Mesenchymal stem cell (in vitro differentiated cells and primary cell): Measurements from ENCODE around the gene MET.

Experiments used
- DNase-seq: peaks from one replicate; pipeline ENCODE4 v3.0.0-alpha.2; 2013
- H2AFZ ChIP-seq: one replicate; pipeline ENCODE4 v1.6.1; 2013; ENCODE audit warnings: low read depth, mild to moderate bottlenecking, control low read depth, inconsistent platforms, low read length, moderate library complexity
- H2AK5ac ChIP-seq: 2 replicates; pipeline ENCODE4 v1.6.1; 2013; ENCODE audit warnings: low read length, moderate library complexity, mild to moderate bottlenecking, inconsistent platforms; ENCODE audit not compliant: severe bottlenecking
- H2BK120ac ChIP-seq: one replicate; pipeline ENCODE4 v1.6.1; 2013; ENCODE audit warnings: low read depth, mild to moderate bottlenecking, inconsistent platforms, low read length, moderate library complexity
- H2BK12ac ChIP-seq, 2 experiments: one replicate each; pipeline ENCODE4 v1.6.1; 2013; ENCODE audit warnings: inconsistent platforms in 2 of 2, low read length in 2 of 2, mild to moderate bottlenecking in 2 of 2, moderate library complexity in 2 of 2, control low read depth in 1 of 2
- H2BK15ac ChIP-seq: one replicate; pipeline ENCODE4 v1.6.1; 2013; ENCODE audit warnings: mild to moderate bottlenecking, low read depth, inconsistent platforms; ENCODE audit not compliant: poor library complexity, severe bottlenecking
- H2BK5ac ChIP-seq: 2 replicates; pipeline ENCODE4 v1.6.1; 2013; ENCODE audit warnings: low read depth, mild to moderate bottlenecking, low read length, control low read depth, inconsistent platforms; ENCODE audit not compliant: poor library complexity, severe bottlenecking
- H3K14ac ChIP-seq, 2 experiments: one replicate each; pipeline ENCODE4 v1.6.1; 2013; ENCODE audit warnings: inconsistent platforms in 2 of 2, low read length in 2 of 2, control low read depth in 1 of 2, mild to moderate bottlenecking in 1 of 2, moderate library complexity in 1 of 2
- H3K18ac ChIP-seq, 2 experiments: one replicate each; pipeline ENCODE4 v1.6.1; 2013; ENCODE audit warnings: inconsistent platforms in 2 of 2, low read length in 2 of 2, control low read depth in 1 of 2, low read depth in 1 of 2, mild to moderate bottlenecking in 1 of 2
- H3K23ac ChIP-seq, 2 experiments: one replicate each; pipeline ENCODE4 v1.6.1; 2013; ENCODE audit warnings: inconsistent platforms in 2 of 2, low read length in 2 of 2, mild to moderate bottlenecking in 2 of 2, moderate library complexity in 2 of 2, control low read depth in 1 of 2
- H3K27ac ChIP-seq: 2 replicates; pipeline ENCODE4 v1.5.1; 2013; ENCODE audit warnings: mild to moderate bottlenecking, moderate library complexity, low read length, control low read depth, inconsistent platforms; ENCODE audit not compliant: poor library complexity, severe bottlenecking
- H3K27me3 ChIP-seq, 2 experiments: 2 replicates each; pipeline versions ENCODE4 v1.6.1 to v1.7.0; 2013; ENCODE audit warnings: low read length in 2 of 2, mild to moderate bottlenecking in 2 of 2, moderate library complexity in 2 of 2, control low read depth in 1 of 2, inconsistent platforms in 1 of 2; ENCODE audit not compliant: control insufficient read depth in 1 of 2, insufficient read depth in 1 of 2
- H3K36me3 ChIP-seq, 2 experiments: 2 replicates each; pipeline versions ENCODE4 v1.6.1 to v1.7.0; 2013; ENCODE audit warnings: low read length in 2 of 2, control low read depth in 1 of 2, inconsistent platforms in 1 of 2, low read depth in 1 of 2, mild to moderate bottlenecking in 1 of 2; ENCODE audit not compliant: insufficient read depth in 2 of 2, control insufficient read depth in 1 of 2
- H3K4ac ChIP-seq, 2 experiments: one replicate each; pipeline ENCODE4 v1.6.1; 2013; ENCODE audit warnings: inconsistent platforms in 2 of 2, low read length in 2 of 2, mild to moderate bottlenecking in 2 of 2, moderate library complexity in 2 of 2, control low read depth in 1 of 2, low read depth in 1 of 2
- H3K4me1 ChIP-seq: 2 replicates; pipeline ENCODE4 v1.6.1; 2013; ENCODE audit warnings: low read depth, low read length, control low read depth; ENCODE audit not compliant: control insufficient read depth, insufficient read depth
- H3K4me2 ChIP-seq: 2 replicates; pipeline ENCODE4 v1.6.1; 2013; ENCODE audit warnings: low read length, mild to moderate bottlenecking, inconsistent platforms; ENCODE audit not compliant: poor library complexity, severe bottlenecking
- H3K4me3 ChIP-seq, 2 experiments: 2 replicates each; pipeline versions ENCODE4 v1.5.1 to v1.7.0; 2013; ENCODE audit warnings: low read length in 2 of 2, mild to moderate bottlenecking in 2 of 2, control low read depth in 1 of 2, low read depth in 1 of 2; ENCODE audit not compliant: insufficient read depth in 1 of 2
- H3K79me1 ChIP-seq: replicated peaks from 2 replicates; pipeline ENCODE4 v1.6.1; 2013; ENCODE audit warnings: mild to moderate bottlenecking, control low read depth, low read length, inconsistent platforms; ENCODE audit not compliant: poor library complexity, severe bottlenecking
- H3K9ac ChIP-seq: 2 replicates; pipeline ENCODE4 v1.7.0; 2013; ENCODE audit warnings: mild to moderate bottlenecking, low read length, moderate library complexity
- H3K9me3 ChIP-seq: 2 replicates; pipeline ENCODE4 v1.7.0; 2013; ENCODE audit warnings: mild to moderate bottlenecking, low read length; ENCODE audit not compliant: control insufficient read depth
- H4K8ac ChIP-seq: one replicate; pipeline ENCODE4 v1.6.1; 2013; ENCODE audit warnings: inconsistent platforms, mild to moderate bottlenecking, low read length, moderate library complexity
- H4K91ac ChIP-seq: one replicate; pipeline ENCODE4 v1.6.1; 2013; ENCODE audit warnings: mild to moderate bottlenecking, low read length, inconsistent platforms
- WGBS: methylation state at CpG from one replicate; pipeline ENCODE4 v1.1.7; 2013; ENCODE audit warnings: mixed read lengths; 5-methylcytosine and 5-hydroxymethylcytosine counted together

Gene MET

GRCh38 chr7:116783666-116784318 is 111.8 kb downstream of the MET start:
- Histone ChIP-seq H2BK12ac (no peak overlapping the region), H3K23ac (no peak overlapping the region), H4K8ac (no peak overlapping the region), H2BK5ac (no peak overlapping the region), H3K14ac (no peak overlapping the region), H3K4me3 (no peak overlapping the region), H3K9me3 (no peaks in the 10 kb centered on the region), H3K27ac (peak overlapping the region; percentile 9), H3K4me1 (peaks cover 17% of the 10 kb centered on the region), H3K4ac (no peak overlapping the region), H4K91ac (no peak overlapping the region), H3K79me1 (peaks cover 30% of the 10 kb centered on the region), H3K9ac (no peak overlapping the region), H3K27me3 (no peaks in the 10 kb centered on the region), H2BK120ac (no peak overlapping the region), H2AFZ (no peak overlapping the region), H3K4me2 (no peak overlapping the region), H3K36me3 (peaks cover 28 to 34% of the 10 kb centered on the region in 2 experiments), H3K18ac (no peak overlapping the region), H2AK5ac (peak overlapping the region; percentile 14), H2BK15ac (no peak overlapping the region)
- WGBS, result 97% methylated on average over 4 of the region's 4 CpGs
- DNase-seq, result no peak

GRCh38 chr7:116784647-116785046 is 112.7 kb downstream of the MET start:
- Histone ChIP-seq H3K14ac (no peak overlapping the region), H3K27me3 (no peaks in the 10 kb centered on the region), H4K8ac (no peak overlapping the region), H2BK12ac (no peak overlapping the region), H3K9ac (no peak overlapping the region), H3K79me1 (peaks cover 28% of the 10 kb centered on the region), H3K4me1 (peaks cover 17% of the 10 kb centered on the region), H2AK5ac (no peak overlapping the region), H3K4me3 (no peak overlapping the region), H3K4ac (no peak overlapping the region), H3K18ac (no peak overlapping the region), H2BK5ac (no peak overlapping the region), H3K36me3 (peaks cover 23 to 27% of the 10 kb centered on the region in 2 experiments), H2BK120ac (no peak overlapping the region), H3K27ac (no peak overlapping the region), H3K23ac (no peak overlapping the region), H2BK15ac (no peak overlapping the region), H3K9me3 (no peaks in the 10 kb centered on the region), H3K4me2 (no peak overlapping the region), H4K91ac (no peak overlapping the region), H2AFZ (no peak overlapping the region)
- 92% methylated on average over 6 of the region's 6 CpGs for WGBS
- DNase-seq, result no peak

DNA sequence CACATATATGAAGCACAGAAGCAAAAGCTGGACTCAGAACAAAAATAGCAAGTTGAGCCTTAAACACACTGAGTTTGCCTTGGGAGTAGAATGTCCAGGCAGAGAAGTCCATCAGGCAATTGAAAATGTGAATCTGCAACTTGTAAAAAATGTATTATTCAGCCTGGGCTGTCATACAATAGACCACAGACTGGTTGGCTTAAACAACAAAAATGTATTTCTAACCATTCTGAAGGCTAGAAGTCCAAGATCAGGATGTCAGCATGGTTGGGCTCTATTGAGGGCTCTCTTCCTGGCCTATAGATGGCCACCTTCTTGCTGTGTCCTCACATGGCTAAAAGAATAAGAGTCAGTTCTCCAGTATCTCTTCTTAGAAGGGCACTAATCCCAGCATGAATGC is 113.8 kb downstream of the MET start:
- no peak overlapping the region for H3K23ac ChIP-seq
- no peak overlapping the region for H4K8ac ChIP-seq
- no peak overlapping the region for H3K18ac ChIP-seq
- no peak overlapping the region for H2BK120ac ChIP-seq
- peaks cover 30% of the 10 kb centered on the region for H3K79me1 ChIP-seq
- peaks cover 27 to 28% of the 10 kb centered on the region in 2 experiments for H3K36me3 ChIP-seq
- no peak overlapping the region for H4K91ac ChIP-seq
- H3K9me3 ChIP-seq, result no peaks in the 10 kb centered on the region
- no peak overlapping the region for H2BK15ac ChIP-seq
- no peak overlapping the region for H2BK12ac ChIP-seq
- no peak overlapping the region for H3K14ac ChIP-seq
- H3K27me3 ChIP-seq, result no peaks in the 10 kb centered on the region
- no peak overlapping the region for H2AFZ ChIP-seq
- no peak overlapping the region for H2AK5ac ChIP-seq
- DNase-seq, result no peak
- H3K4ac ChIP-seq, result no peak overlapping the region
- no peak overlapping the region for H2BK5ac ChIP-seq
- no peak overlapping the region for H3K4me3 ChIP-seq
- H3K4me1 ChIP-seq, result peaks cover 14% of the 10 kb centered on the region
- no peak overlapping the region for H3K27ac ChIP-seq
- H3K9ac ChIP-seq, result no peak overlapping the region
- H3K4me2 ChIP-seq, result no peak overlapping the region

DNA sequence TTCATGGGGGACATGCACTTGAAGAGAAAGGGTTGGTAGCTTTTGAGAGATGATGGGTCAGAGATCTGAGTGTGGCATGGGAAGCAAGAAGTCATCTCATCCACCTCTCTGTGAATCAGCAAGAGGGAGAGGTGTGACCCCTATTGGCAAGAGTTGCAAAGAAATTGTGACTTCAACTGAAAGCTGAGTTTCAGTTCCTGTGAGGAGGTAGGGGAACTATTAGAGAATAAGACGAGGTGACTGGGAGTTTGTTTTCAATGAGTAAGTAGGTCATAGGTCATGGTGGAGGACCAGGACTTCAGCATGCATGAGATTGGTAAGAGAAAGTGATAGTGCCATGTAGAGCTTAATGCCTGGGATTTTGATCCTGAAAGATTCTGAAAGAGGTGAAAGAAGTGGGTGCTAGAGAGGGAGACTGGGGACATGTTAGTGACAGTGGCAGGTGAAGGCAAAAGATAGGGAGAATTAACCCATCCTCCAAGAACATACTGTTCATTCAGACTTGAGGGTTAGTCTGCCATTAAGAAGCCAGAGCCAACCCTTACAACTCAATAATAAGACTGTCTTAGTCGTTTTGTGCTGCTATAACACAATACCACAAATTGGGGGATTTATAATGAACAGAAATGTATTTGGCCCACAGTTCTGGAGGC is 114.9 kb downstream of the MET start:
- no peak overlapping the region for H2BK12ac ChIP-seq
- 17% methylated on average over 1 of the region's 2 CpGs for WGBS
- H3K9me3 ChIP-seq, result no peaks in the 10 kb centered on the region
- H3K4ac ChIP-seq, result no peak overlapping the region
- no peak overlapping the region for H3K4me3 ChIP-seq
- no peak overlapping the region for H4K91ac ChIP-seq
- H2BK15ac ChIP-seq, result no peak overlapping the region
- no peak overlapping the region for H3K27ac ChIP-seq
- H3K4me2 ChIP-seq, result no peak overlapping the region
- no peak overlapping the region for H4K8ac ChIP-seq
- peaks cover 9% of the 10 kb centered on the region for H3K4me1 ChIP-seq
- no peak overlapping the region for H2BK5ac ChIP-seq
- H3K9ac ChIP-seq, result no peak overlapping the region
- no peak overlapping the region for H2AFZ ChIP-seq
- peak; percentile 33 for DNase-seq
- H3K14ac ChIP-seq, result no peak overlapping the region
- no peak overlapping the region for H3K23ac ChIP-seq
- peaks cover 31% of the 10 kb centered on the region for H3K79me1 ChIP-seq
- peaks cover 26 to 27% of the 10 kb centered on the region in 2 experiments for H3K36me3 ChIP-seq
- H2AK5ac ChIP-seq, result no peak overlapping the region
- no peak overlapping the region for H2BK120ac ChIP-seq
- H3K18ac ChIP-seq, result no peak overlapping the region
- no peaks in the 10 kb centered on the region for H3K27me3 ChIP-seq
